H9 (cell line): ENCODE data around the gene AP1S3. TPM values are rescaled to one million over a fixed set of nuclear protein-coding genes. Genes with fewer than 3 reads are reported as not detected.

ENCODE experiments used
- DNase-seq: peaks from one replicate; pipeline ENCODE4 v3.0.0-alpha.2; 2017
- H2AFZ ChIP-seq: one replicate; pipeline ENCODE4 v1.6.1; 2013; ENCODE audit warnings: mild to moderate bottlenecking, low read length, control low read depth, moderate library complexity
- H2AK5ac ChIP-seq: 2 replicates; pipeline ENCODE4 v1.6.1; 2013; ENCODE audit warnings: low read length, control low read depth, mixed read lengths; ENCODE audit not compliant: insufficient read length
- H2BK120ac ChIP-seq: one replicate; pipeline ENCODE4 v1.6.1; 2013; ENCODE audit warnings: low read depth, mild to moderate bottlenecking, low read length, control low read depth, inconsistent platforms; ENCODE audit not compliant: poor library complexity, severe bottlenecking
- H2BK12ac ChIP-seq: 2 replicates; pipeline ENCODE4 v1.6.1; 2013; ENCODE audit warnings: low read length, control low read depth, mixed read lengths, low read depth; ENCODE audit not compliant: insufficient read length
- H2BK15ac ChIP-seq: 2 replicates; pipeline ENCODE4 v1.6.1; 2013; ENCODE audit warnings: low read depth, low read length, control low read depth
- H2BK20ac ChIP-seq: one replicate; pipeline ENCODE4 v1.6.1; 2013; ENCODE audit warnings: low read depth, mild to moderate bottlenecking, low read length, control low read depth, inconsistent platforms; ENCODE audit not compliant: poor library complexity, severe bottlenecking
- H2BK5ac ChIP-seq: 2 replicates; pipeline ENCODE4 v1.6.1; 2013; ENCODE audit warnings: low read length, control low read depth, mixed read lengths; ENCODE audit not compliant: insufficient read length
- H3K14ac ChIP-seq: 2 replicates; pipeline ENCODE4 v1.6.1; 2013; ENCODE audit warnings: low read length, control low read depth; ENCODE audit not compliant: insufficient read depth
- H3K18ac ChIP-seq: 2 replicates; pipeline ENCODE4 v1.6.1; 2013; ENCODE audit warnings: low read depth, mild to moderate bottlenecking, mixed read lengths, low read length, control low read depth; ENCODE audit not compliant: insufficient read length
- H3K23ac ChIP-seq: 2 replicates; pipeline ENCODE4 v1.6.1; 2013; ENCODE audit warnings: low read length, control low read depth, mixed read lengths, low read depth; ENCODE audit not compliant: insufficient read length
- H3K23me2 ChIP-seq: 2 replicates; pipeline ENCODE4 v1.6.1; 2013; ENCODE audit warnings: low read depth, mild to moderate bottlenecking, mixed read lengths, low read length, control low read depth; ENCODE audit not compliant: insufficient read length, poor library complexity, severe bottlenecking
- H3K27ac ChIP-seq: 2 replicates; pipeline ENCODE4 v1.5.1; 2013; ENCODE audit warnings: low read length, control low read depth, mixed read lengths, low read depth; ENCODE audit not compliant: insufficient read length
- H3K27me3 ChIP-seq: 2 replicates; pipeline ENCODE4 v1.6.1; 2013; ENCODE audit warnings: low read length, control low read depth, inconsistent platforms; ENCODE audit not compliant: insufficient read depth
- H3K4ac ChIP-seq: 2 replicates; pipeline ENCODE4 v1.6.1; 2013; ENCODE audit warnings: low read depth, mild to moderate bottlenecking, control low read depth, inconsistent platforms, low read length, moderate library complexity
- H3K4me1 ChIP-seq: 2 replicates; pipeline ENCODE4 v1.6.1; 2013; ENCODE audit warnings: low read length, control low read depth, inconsistent platforms; ENCODE audit not compliant: insufficient read depth
- H3K4me2 ChIP-seq: 2 replicates; pipeline ENCODE4 v1.6.1; 2013; ENCODE audit warnings: low read length, control low read depth, mixed read lengths; ENCODE audit not compliant: insufficient read length, insufficient read depth
- H3K56ac ChIP-seq: 2 replicates; pipeline ENCODE4 v1.6.1; 2013; ENCODE audit warnings: low read depth, mild to moderate bottlenecking, mixed read lengths, low read length, control low read depth; ENCODE audit not compliant: insufficient read length
- H3K79me1 ChIP-seq: 2 replicates; pipeline ENCODE4 v1.6.1; 2013; ENCODE audit warnings: low read depth, mild to moderate bottlenecking, moderate library complexity, low read length, control low read depth, inconsistent platforms; ENCODE audit not compliant: insufficient read depth, poor library complexity, severe bottlenecking
- H3K79me2 ChIP-seq: 2 replicates; pipeline ENCODE4 v1.6.1; 2013; ENCODE audit warnings: low read length, control low read depth, inconsistent platforms; ENCODE audit not compliant: insufficient read depth
- H3K9ac ChIP-seq: 2 replicates; pipeline ENCODE4 v1.6.1; 2013; ENCODE audit warnings: low read length, control low read depth, mixed read lengths; ENCODE audit not compliant: insufficient read length; ENCODE audit errors: extremely low read depth
- H3K9me3 ChIP-seq: one replicate; pipeline ENCODE4 v1.6.1; 2013; ENCODE audit warnings: low read depth, low read length, inconsistent platforms; ENCODE audit not compliant: control insufficient read depth
- H3T11ph ChIP-seq: one replicate; pipeline ENCODE4 v1.6.1; 2013; ENCODE audit warnings: mild to moderate bottlenecking, low read length, control low read depth, inconsistent platforms
- H4K20me1 ChIP-seq: one replicate; pipeline ENCODE4 v1.6.1; 2013; ENCODE audit not compliant: control insufficient read depth, insufficient read length, insufficient read depth
- H4K5ac ChIP-seq: 2 replicates; pipeline ENCODE4 v1.6.1; 2013; ENCODE audit warnings: low read depth, mild to moderate bottlenecking, mixed read lengths, low read length, control low read depth; ENCODE audit not compliant: insufficient read length
- H4K8ac ChIP-seq: replicated peaks from 2 replicates; pipeline ENCODE4 v1.6.1; 2013; ENCODE audit warnings: low read length, control low read depth, mixed read lengths, low read depth; ENCODE audit not compliant: insufficient read length
- H4K91ac ChIP-seq: 2 replicates; pipeline ENCODE4 v1.6.1; 2013; ENCODE audit warnings: low read depth, mild to moderate bottlenecking, moderate library complexity, mixed read lengths, low read length, control low read depth; ENCODE audit not compliant: insufficient read length
- H3K27ac Mint-ChIP-seq, 3 experiments: 2 replicates in 2 of 3; 3 replicates in 1 of 3; pipeline ENCODE4 v1.8.0; 2020 to 2021; ENCODE audit warnings: mixed read lengths in 3 of 3, mild to moderate bottlenecking in 1 of 3, moderate library complexity in 1 of 3
- H3K27me3 Mint-ChIP-seq: 2 replicates; pipeline ENCODE4 v1.8.0; 2021; ENCODE audit warnings: low read depth, mild to moderate bottlenecking, moderate library complexity, mixed read lengths
- H3K36me3 Mint-ChIP-seq, 3 experiments: 2 replicates in 2 of 3; 3 replicates in 1 of 3; pipeline ENCODE4 v1.8.0; 2020 to 2021; ENCODE audit warnings: low read depth in 3 of 3, mixed read lengths in 3 of 3; ENCODE audit not compliant: insufficient read depth in 1 of 3
- H3K4me1 Mint-ChIP-seq, 2 experiments: 2 replicates each; pipeline ENCODE4 v1.8.0; 2020; ENCODE audit warnings: mixed read lengths in 2 of 2
- H3K4me3 Mint-ChIP-seq, 2 experiments: 2 replicates in 1 of 2; 3 replicates in 1 of 2; pipeline ENCODE4 v1.8.0; 2020 to 2021; ENCODE audit warnings: mild to moderate bottlenecking in 2 of 2, mixed read lengths in 2 of 2, moderate library complexity in 1 of 2
- H3K9me3 Mint-ChIP-seq, 2 experiments: 2 replicates in 1 of 2; 3 replicates in 1 of 2; pipeline ENCODE4 v1.8.0; 2020; ENCODE audit warnings: mild to moderate bottlenecking in 2 of 2, mixed read lengths in 2 of 2, moderate library complexity in 1 of 2
- CTCF ChIP-seq: fragments of 200-600 bp; sonication (generic); conservative IDR thresholded peaks from 3 replicates; pipeline ENCODE4 v1.8.0; 2021; ENCODE audit warnings: antibody characterized with exemption, mild to moderate bottlenecking
- WGBS: extraction: QIAGEN DNeasy Blood & Tissue Kit; methylation state at CpG from one replicate; pipeline ENCODE4 v1.1.7; 2013; ENCODE audit warnings: missing lambda C conversion rate, low lambda C conversion rate, mixed read lengths; ENCODE audit not compliant: insufficient read length; ENCODE audit errors: extremely low coverage; 5-methylcytosine and 5-hydroxymethylcytosine counted together
- total RNA-seq: library from RNA; stranded (reverse); gene quantifications from 2 replicates; pipeline ENCODE4 v1.2.1, GENCODE V29; 2021

The AP1S3 gene
- total RNA-seq, 1 experiment from 2014 or later: 8.7 TPM

GRCh38 chr2:223856584-223856983 is 19.2 kb upstream of the AP1S3 start:
- no peak overlapping the region for H2AFZ ChIP-seq
- no peak overlapping the region for H3K23ac ChIP-seq
- no peaks in the 10 kb centered on the region for H3K79me2 ChIP-seq
- no peak overlapping the region for H3K27ac Mint-ChIP-seq
- no peak overlapping the region for H3K4me3 Mint-ChIP-seq
- WGBS: no CpG with 5 or more reads among the region's 5 CpGs
- no peaks in the 10 kb centered on the region for H3K27me3 Mint-ChIP-seq
- no peaks in the 10 kb centered on the region for H4K20me1 ChIP-seq
- H4K5ac ChIP-seq: no peak overlapping the region
- no peaks in the 10 kb centered on the region for H3K9me3 ChIP-seq
- H4K91ac ChIP-seq: no peak overlapping the region
- no peaks in the 10 kb centered on the region for H3K27me3 ChIP-seq
- H3K4me1 Mint-ChIP-seq: peaks cover 5 to 6% of the 10 kb centered on the region in 2 experiments
- H3K18ac ChIP-seq: no peak overlapping the region
- no peak for DNase-seq
- no peak overlapping the region for H2BK15ac ChIP-seq
- H3K14ac ChIP-seq: no peak overlapping the region; the same call in 1 of the 2 replicates
- no peak overlapping the region for H2BK120ac ChIP-seq
- no peak overlapping the region for H3K4ac ChIP-seq
- no peak overlapping the region for H2BK12ac ChIP-seq
- no peak overlapping the region for H3K56ac ChIP-seq
- no peak overlapping the region for H4K8ac ChIP-seq
- no peak overlapping the region for H3T11ph ChIP-seq
- no peak overlapping the region for H2AK5ac ChIP-seq
- no peak overlapping the region for H3K9ac ChIP-seq
- H3K9me3 Mint-ChIP-seq: no peaks in the 10 kb centered on the region; a peak in 1 of 5 replicates
- no peak for TF ChIP-seq CTCF
- H2BK20ac ChIP-seq: no peak overlapping the region
- H2BK5ac ChIP-seq: no peak overlapping the region
- no peaks in the 10 kb centered on the region for H3K23me2 ChIP-seq
- H3K4me1 ChIP-seq: no peaks in the 10 kb centered on the region
- no peak overlapping the region for H3K27ac ChIP-seq
- H3K4me2 ChIP-seq: no peak overlapping the region
- no peaks in the 10 kb centered on the region for H3K79me1 ChIP-seq
- H3K36me3 Mint-ChIP-seq: no peaks in the 10 kb centered on the region
